Measurements from ENCODE around the gene P2RY6. TPM values are rescaled to one million over a fixed set of nuclear protein-coding genes. Genes with fewer than 3 reads are reported as not detected.

P2RY6 gene
- total and polyA plus RNA-seq, 2 of the 8 experiments (the other 6 are each of a cell fraction or from before 2014, with no cell fraction given): 0.15 TPM; not detected in 1

DNA sequence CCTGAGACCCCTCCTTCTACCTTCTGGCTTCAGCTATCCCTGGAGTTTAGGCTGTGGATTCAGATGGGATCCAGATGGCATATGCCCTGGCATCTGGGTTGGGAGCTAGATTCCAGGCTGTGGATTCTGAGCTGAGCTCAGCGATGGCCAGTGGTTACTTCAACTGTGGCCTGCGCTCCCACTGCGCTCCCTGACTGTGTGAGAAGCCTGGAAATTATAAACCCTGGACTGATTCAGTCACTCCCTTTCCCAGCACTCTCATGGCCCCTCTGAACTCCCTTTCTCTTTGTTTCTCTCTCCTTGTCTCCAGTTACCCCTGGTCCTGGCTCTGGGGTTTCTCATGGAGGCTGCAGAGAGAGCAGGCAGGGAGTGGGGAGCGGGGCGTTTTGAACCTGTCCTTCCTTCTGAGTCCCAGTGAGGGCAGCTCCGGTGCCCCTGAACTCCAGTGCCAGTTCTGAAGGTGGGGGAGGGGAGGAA lies 40.8 kb downstream of the P2RY6 start:
- no peak overlapping the region for H3K4ac ChIP-seq (replicated peaks; ENCODE audit: insufficient read length, low read depth, low read length)
- H2BK12ac ChIP-seq (ENCODE audit: low read depth, low read length): no peak overlapping the region
- H3K36me3 ChIP-seq (ENCODE audit: control insufficient read depth in 2 of 4, insufficient read depth in 4 of 4, low read length in 3 of 4): no peaks in the 10 kb centered on the region
- H2BK15ac ChIP-seq (ENCODE audit: low read length): no peak overlapping the region
- FAIRE-seq: no peak
- H4K8ac ChIP-seq (ENCODE audit: extremely low read depth, insufficient read depth, low read length): no peak overlapping the region
- no peak overlapping the region for H2BK120ac ChIP-seq (replicated peaks; ENCODE audit: low read depth, low read length)
- H4K20me1 ChIP-seq (replicated peaks in 1 of 2; ENCODE audit: control insufficient read depth in 1 of 2, insufficient read depth in 2 of 2, low read length in 2 of 2): peaks cover 18 to 35% of the 10 kb centered on the region in 2 experiments
- peak overlapping the region; percentile 15; the same call in 1 of the 2 replicates for H2AK5ac ChIP-seq (ENCODE audit: low read depth, low read length)
- ChIA-PET CTCF (ENCODE audit: partially characterized antibody) (interaction anchor here (1.7 to 25.1 kb wide), 5 partner anchors 12 to 46 kb away, joined by 5 to 383 read pairs (median 233); no protein-coding TSS in a partner anchor), POLR2A (ENCODE audit: partially characterized antibody) (interaction anchor here (0.8 to 1.7 kb wide), 2 partner anchors 15 to 18 kb away, joined by 3 read pairs; no protein-coding TSS in a partner anchor)
- H3K79me2 ChIP-seq (ENCODE audit: control insufficient read depth in 1 of 2, insufficient read depth in 2 of 2, low read length in 2 of 2): no peaks in the 10 kb centered on the region
- no peak overlapping the region for H2BK20ac ChIP-seq (ENCODE audit: low read length)
- peaks cover 7% of the 10 kb centered on the region for H3K79me1 ChIP-seq (ENCODE audit: low read depth, low read length)
- no peak overlapping the region; a peak in 1 of 7 replicates for H3K9ac ChIP-seq (replicated peaks in 1 of 4; ENCODE audit: extremely low read depth in 1 of 4, low read depth in 3 of 4, low read length in 3 of 4)
- H3K56ac ChIP-seq (replicated peaks; ENCODE audit: insufficient read length, low read depth, low read length): no peak overlapping the region
- H4K5ac ChIP-seq (ENCODE audit: insufficient read length, low read depth, low read length): no peak overlapping the region
- H4K91ac ChIP-seq (replicated peaks; ENCODE audit: insufficient read length, low read length): no peak overlapping the region
- no peaks in the 10 kb centered on the region for H3K9me3 ChIP-seq (ENCODE audit: insufficient read depth in 2 of 2, low read depth in 1 of 2, low read length in 1 of 2)
- H3K4me3 ChIP-seq (ENCODE audit: extremely low read depth in 1 of 4, insufficient read depth in 2 of 4, low read depth in 3 of 4, low read length in 4 of 4): no peak overlapping the region
- H3K18ac ChIP-seq (ENCODE audit: extremely low read depth, low read length): no peak overlapping the region; the same call in 1 of the 2 replicates
- no peak overlapping the region for H2AFZ ChIP-seq (ENCODE audit: low read length)
- H2BK5ac ChIP-seq (ENCODE audit: low read depth, low read length): no peak overlapping the region
- no peak for DNase-seq (ENCODE audit: low read depth in 1 of 2, low spot score in 2 of 2)
- H3K14ac ChIP-seq (ENCODE audit: insufficient read length): no peak overlapping the region
- no peak overlapping the region for H3K23ac ChIP-seq (ENCODE audit: insufficient read length)
- H3K23me2 ChIP-seq (ENCODE audit: low read depth, low read length): peaks cover 16% of the 10 kb centered on the region
- 93% methylated on average over 3 of the region's 6 CpGs; no CpG with 5 or more reads in 1 of the 2 experiments for WGBS, 2 experiments (ENCODE audit: extremely low coverage in 1 of 2, insufficient coverage in 1 of 2, insufficient read length in 1 of 2, insufficient replicate concordance in 2 of 2, low coverage in 1 of 2, low lambda C conversion rate in 2 of 2, missing lambda C conversion rate in 1 of 2)
- no peak overlapping the region for H3K4me2 ChIP-seq (ENCODE audit: insufficient read depth in 1 of 2, low read depth in 2 of 2, low read length in 2 of 2)
- H3K27ac ChIP-seq (ENCODE audit: low read depth, low read length): no peak overlapping the region
- H3K4me1 ChIP-seq (replicated peaks in 1 of 4; ENCODE audit: control insufficient read depth in 3 of 4, insufficient read depth in 4 of 4, low read length in 3 of 4): peaks cover 0 to 17% (median 8%) of the 10 kb centered on the region in 4 experiments; a peak in 6 of 7 replicates
- H3K27me3 ChIP-seq (replicated peaks in 1 of 4; ENCODE audit: control insufficient read depth in 3 of 4, extremely low read depth in 1 of 4, insufficient read depth in 3 of 4, low read length in 3 of 4): peaks cover 0 to 30% (median 20%) of the 10 kb centered on the region in 4 experiments; a peak in 5 of 7 replicates

All from H1 (cell line).